Activated CD4-positive, alpha-beta T cell treated with anti-CD3 and anti-CD28 coated beads, Interleukin-2, amount 50 U/mL, for 24 hours (primary cell): ENCODE results near the gene CKS1B.
"Not testable (repeated sequence)": the region's sequence is repeated elsewhere in the genome, so short reads cannot be mapped to it uniquely, and the experiment has no call there.

Source experiments
- DNase-seq, 2 donors: peaks; one replicate each; pipeline ENCODE4 v3.0.0-alpha.2; 2020; ENCODE audit warnings: low read depth in 1 of 2, low spot score in 1 of 2

CKS1B gene

GRCh38 chr1:154963643-154964042 is 10.8 kb upstream of the CKS1B start:
- DNase-seq: no peak

GRCh38 chr1:154964359-154964758 is 10.1 kb upstream of the CKS1B start:
- DNase-seq: no peak

GRCh38 chr1:154966111-154966510 is 8.4 kb upstream of the CKS1B start:
- DNase-seq: no peak

GRCh38 chr1:154967331-154967950 is 7.0 kb upstream of the CKS1B start:
- no peak for DNase-seq

GRCh38 chr1:154968731-154969130 is 5.8 kb upstream of the CKS1B start:
- DNase-seq: no peak

GRCh38 chr1:154969246-154969645 is 5.2 kb upstream of the CKS1B start:
- DNase-seq: no peak

GRCh38 chr1:154969860-154970452 is 4.5 kb upstream of the CKS1B start:
- DNase-seq: no peak

GRCh38 chr1:154970631-154971340 is 3.7 kb upstream of the CKS1B start, which contains the start of gene SHC1:
Gene SHC1, minus strand, starts transcription at chr1:154970747. Its CDS starts 221 bp downstream, at chr1:154970526.
- DNase-seq: no peak

- no peak for DNase-seq
Measured at GRCh38 chr1:154971341-154971998, 3.0 kb upstream of the CKS1B start.

GRCh38 chr1:154972213-154972516 is 2.3 kb upstream of the CKS1B start:
- DNase-seq: no peak

- DNase-seq: no peak
Measured at GRCh38 chr1:154972517-154973343, 1.8 kb upstream of the CKS1B start.

- peak; percentile 86 to 91 for DNase-seq
Measured at GRCh38 chr1:154973344-154974101, 958 bp upstream of the CKS1B start.

GRCh38 chr1:154974808-154975408 is 427 bp downstream of the CKS1B start:
- DNase-seq: peak; percentile 90 to 93

GRCh38 chr1:154975409-154976059 is 1.1 kb downstream of the CKS1B start:
- peak in 1 of 2 donors; percentile 37 for DNase-seq

- DNase-seq: not testable (repeated sequence)
Measured at GRCh38 chr1:154977762-154978161, 3.3 kb downstream of the CKS1B start.

GRCh38 chr1:154978360-154978759 is 3.9 kb downstream of the CKS1B start:
- DNase-seq: no peak

GRCh38 chr1:154982341-154982740 is 7.9 kb downstream of the CKS1B start:
- no peak for DNase-seq

GRCh38 chr1:154982897-154983648 is 8.6 kb downstream of the CKS1B start, which contains the start of gene FLAD1:
Gene FLAD1, plus strand, starts transcription at chr1:154983344. Its CDS starts 351 bp downstream, at chr1:154983695.
- peak; percentile 74 to 97 for DNase-seq
